H9 (cell line): ENCODE data around the gene RPS19. TPM values are rescaled to one million over a fixed set of nuclear protein-coding genes. Genes with fewer than 3 reads are reported as not detected.

Source experiments
- DNase-seq: peaks from one replicate; pipeline ENCODE4 v3.0.0-alpha.2; 2017
- H2AFZ ChIP-seq: one replicate; pipeline ENCODE4 v1.6.1; 2013; ENCODE audit warnings: mild to moderate bottlenecking, low read length, control low read depth, moderate library complexity
- H2AK5ac ChIP-seq: 2 replicates; pipeline ENCODE4 v1.6.1; 2013; ENCODE audit warnings: low read length, control low read depth, mixed read lengths; ENCODE audit not compliant: insufficient read length
- H2BK120ac ChIP-seq: one replicate; pipeline ENCODE4 v1.6.1; 2013; ENCODE audit warnings: low read depth, mild to moderate bottlenecking, low read length, control low read depth, inconsistent platforms; ENCODE audit not compliant: poor library complexity, severe bottlenecking
- H2BK12ac ChIP-seq: 2 replicates; pipeline ENCODE4 v1.6.1; 2013; ENCODE audit warnings: low read length, control low read depth, mixed read lengths, low read depth; ENCODE audit not compliant: insufficient read length
- H2BK15ac ChIP-seq: 2 replicates; pipeline ENCODE4 v1.6.1; 2013; ENCODE audit warnings: low read depth, low read length, control low read depth
- H2BK20ac ChIP-seq: one replicate; pipeline ENCODE4 v1.6.1; 2013; ENCODE audit warnings: low read depth, mild to moderate bottlenecking, low read length, control low read depth, inconsistent platforms; ENCODE audit not compliant: poor library complexity, severe bottlenecking
- H2BK5ac ChIP-seq: 2 replicates; pipeline ENCODE4 v1.6.1; 2013; ENCODE audit warnings: low read length, control low read depth, mixed read lengths; ENCODE audit not compliant: insufficient read length
- H3K14ac ChIP-seq: 2 replicates; pipeline ENCODE4 v1.6.1; 2013; ENCODE audit warnings: low read length, control low read depth; ENCODE audit not compliant: insufficient read depth
- H3K18ac ChIP-seq: 2 replicates; pipeline ENCODE4 v1.6.1; 2013; ENCODE audit warnings: low read depth, mild to moderate bottlenecking, mixed read lengths, low read length, control low read depth; ENCODE audit not compliant: insufficient read length
- H3K23ac ChIP-seq: 2 replicates; pipeline ENCODE4 v1.6.1; 2013; ENCODE audit warnings: low read length, control low read depth, mixed read lengths, low read depth; ENCODE audit not compliant: insufficient read length
- H3K23me2 ChIP-seq: 2 replicates; pipeline ENCODE4 v1.6.1; 2013; ENCODE audit warnings: low read depth, mild to moderate bottlenecking, mixed read lengths, low read length, control low read depth; ENCODE audit not compliant: insufficient read length, poor library complexity, severe bottlenecking
- H3K27ac ChIP-seq: 2 replicates; pipeline ENCODE4 v1.5.1; 2013; ENCODE audit warnings: low read length, control low read depth, mixed read lengths, low read depth; ENCODE audit not compliant: insufficient read length
- H3K27me3 ChIP-seq: 2 replicates; pipeline ENCODE4 v1.6.1; 2013; ENCODE audit warnings: low read length, control low read depth, inconsistent platforms; ENCODE audit not compliant: insufficient read depth
- H3K4ac ChIP-seq: 2 replicates; pipeline ENCODE4 v1.6.1; 2013; ENCODE audit warnings: low read depth, mild to moderate bottlenecking, control low read depth, inconsistent platforms, low read length, moderate library complexity
- H3K4me1 ChIP-seq: 2 replicates; pipeline ENCODE4 v1.6.1; 2013; ENCODE audit warnings: low read length, control low read depth, inconsistent platforms; ENCODE audit not compliant: insufficient read depth
- H3K4me2 ChIP-seq: 2 replicates; pipeline ENCODE4 v1.6.1; 2013; ENCODE audit warnings: low read length, control low read depth, mixed read lengths; ENCODE audit not compliant: insufficient read length, insufficient read depth
- H3K56ac ChIP-seq: 2 replicates; pipeline ENCODE4 v1.6.1; 2013; ENCODE audit warnings: low read depth, mild to moderate bottlenecking, mixed read lengths, low read length, control low read depth; ENCODE audit not compliant: insufficient read length
- H3K79me1 ChIP-seq: 2 replicates; pipeline ENCODE4 v1.6.1; 2013; ENCODE audit warnings: low read depth, mild to moderate bottlenecking, moderate library complexity, low read length, control low read depth, inconsistent platforms; ENCODE audit not compliant: insufficient read depth, poor library complexity, severe bottlenecking
- H3K79me2 ChIP-seq: 2 replicates; pipeline ENCODE4 v1.6.1; 2013; ENCODE audit warnings: low read length, control low read depth, inconsistent platforms; ENCODE audit not compliant: insufficient read depth
- H3K9ac ChIP-seq: 2 replicates; pipeline ENCODE4 v1.6.1; 2013; ENCODE audit warnings: low read length, control low read depth, mixed read lengths; ENCODE audit not compliant: insufficient read length; ENCODE audit errors: extremely low read depth
- H3K9me3 ChIP-seq: one replicate; pipeline ENCODE4 v1.6.1; 2013; ENCODE audit warnings: low read depth, low read length, inconsistent platforms; ENCODE audit not compliant: control insufficient read depth
- H3T11ph ChIP-seq: one replicate; pipeline ENCODE4 v1.6.1; 2013; ENCODE audit warnings: mild to moderate bottlenecking, low read length, control low read depth, inconsistent platforms
- H4K20me1 ChIP-seq: one replicate; pipeline ENCODE4 v1.6.1; 2013; ENCODE audit not compliant: control insufficient read depth, insufficient read length, insufficient read depth
- H4K5ac ChIP-seq: 2 replicates; pipeline ENCODE4 v1.6.1; 2013; ENCODE audit warnings: low read depth, mild to moderate bottlenecking, mixed read lengths, low read length, control low read depth; ENCODE audit not compliant: insufficient read length
- H4K8ac ChIP-seq: replicated peaks from 2 replicates; pipeline ENCODE4 v1.6.1; 2013; ENCODE audit warnings: low read length, control low read depth, mixed read lengths, low read depth; ENCODE audit not compliant: insufficient read length
- H4K91ac ChIP-seq: 2 replicates; pipeline ENCODE4 v1.6.1; 2013; ENCODE audit warnings: low read depth, mild to moderate bottlenecking, moderate library complexity, mixed read lengths, low read length, control low read depth; ENCODE audit not compliant: insufficient read length
- H3K27ac Mint-ChIP-seq, 3 experiments: 2 replicates in 2 of 3; 3 replicates in 1 of 3; pipeline ENCODE4 v1.8.0; 2020 to 2021; ENCODE audit warnings: mixed read lengths in 3 of 3, mild to moderate bottlenecking in 1 of 3, moderate library complexity in 1 of 3
- H3K27me3 Mint-ChIP-seq: 2 replicates; pipeline ENCODE4 v1.8.0; 2021; ENCODE audit warnings: low read depth, mild to moderate bottlenecking, moderate library complexity, mixed read lengths
- H3K36me3 Mint-ChIP-seq, 3 experiments: 2 replicates in 2 of 3; 3 replicates in 1 of 3; pipeline ENCODE4 v1.8.0; 2020 to 2021; ENCODE audit warnings: low read depth in 3 of 3, mixed read lengths in 3 of 3; ENCODE audit not compliant: insufficient read depth in 1 of 3
- H3K4me1 Mint-ChIP-seq, 2 experiments: 2 replicates each; pipeline ENCODE4 v1.8.0; 2020; ENCODE audit warnings: mixed read lengths in 2 of 2
- H3K4me3 Mint-ChIP-seq, 2 experiments: 2 replicates in 1 of 2; 3 replicates in 1 of 2; pipeline ENCODE4 v1.8.0; 2020 to 2021; ENCODE audit warnings: mild to moderate bottlenecking in 2 of 2, mixed read lengths in 2 of 2, moderate library complexity in 1 of 2
- H3K9me3 Mint-ChIP-seq, 2 experiments: 2 replicates in 1 of 2; 3 replicates in 1 of 2; pipeline ENCODE4 v1.8.0; 2020; ENCODE audit warnings: mild to moderate bottlenecking in 2 of 2, mixed read lengths in 2 of 2, moderate library complexity in 1 of 2
- CTCF ChIP-seq: fragments of 200-600 bp; sonication (generic); conservative IDR thresholded peaks from 3 replicates; pipeline ENCODE4 v1.8.0; 2021; ENCODE audit warnings: antibody characterized with exemption, mild to moderate bottlenecking
- WGBS: extraction: QIAGEN DNeasy Blood & Tissue Kit; methylation state at CpG from one replicate; pipeline ENCODE4 v1.1.7; 2013; ENCODE audit warnings: missing lambda C conversion rate, low lambda C conversion rate, mixed read lengths; ENCODE audit not compliant: insufficient read length; ENCODE audit errors: extremely low coverage; 5-methylcytosine and 5-hydroxymethylcytosine counted together
- total RNA-seq: library from RNA; stranded (reverse); gene quantifications from 2 replicates; pipeline ENCODE4 v1.2.1, GENCODE V29; 2021

Gene RPS19
- total RNA-seq, 1 experiment from 2014 or later: 3,024 TPM

DNA sequence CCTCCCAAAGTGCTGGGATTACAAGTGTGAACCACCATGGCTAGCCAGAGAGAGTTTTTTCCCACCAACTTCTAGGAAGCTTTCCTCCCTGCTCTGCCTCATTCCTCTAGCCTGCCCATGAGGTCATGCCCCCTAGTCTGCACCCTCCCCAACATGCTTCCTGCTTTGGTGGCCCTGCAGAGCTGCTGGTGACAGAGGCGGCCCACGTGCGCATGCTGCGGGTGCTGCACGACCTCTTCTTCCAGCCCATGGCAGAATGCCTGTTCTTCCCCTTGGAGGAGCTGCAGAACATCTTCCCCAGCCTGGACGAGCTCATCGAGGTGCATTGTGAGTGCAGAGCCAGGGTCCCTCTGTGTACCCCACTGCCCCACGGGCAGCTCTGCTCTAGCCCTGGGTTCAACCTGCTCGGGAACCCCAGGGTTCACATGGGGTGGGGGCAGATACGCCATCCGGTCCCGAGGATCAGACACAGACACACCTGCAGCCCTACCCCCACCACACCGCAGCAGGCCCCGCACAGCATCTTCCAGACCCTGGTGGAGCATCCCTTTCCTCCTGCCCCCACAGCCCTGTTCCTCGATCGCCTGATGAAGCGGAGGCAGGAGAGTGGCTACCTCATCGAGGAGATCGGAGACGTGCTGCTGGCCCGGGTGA, 41.8 kb downstream of the RPS19 start:
- H2BK15ac ChIP-seq: no peak overlapping the region

More for the DNA sequence above, 41.8 kb downstream of the RPS19 start:
- Histone ChIP-seq H3K79me1 (no peaks in the 10 kb centered on the region), H4K5ac (no peak overlapping the region), H3K23me2 (no peaks in the 10 kb centered on the region), H3K23ac (no peak overlapping the region), H4K8ac (no peak overlapping the region), H3K14ac (no peak overlapping the region), H3K18ac (no peak overlapping the region), H4K20me1 (no peaks in the 10 kb centered on the region), H3K27ac (no peak overlapping the region), H3K27me3 (no peaks in the 10 kb centered on the region), H3K9ac (no peak overlapping the region), H2AFZ (no peak overlapping the region), H2BK20ac (no peak overlapping the region), H3K9me3 (no peaks in the 10 kb centered on the region), H3T11ph (no peak overlapping the region), H2BK120ac (no peak overlapping the region), H2BK5ac (no peak overlapping the region), H2AK5ac (no peak overlapping the region), H3K4me1 (no peaks in the 10 kb centered on the region), H3K4me2 (no peak overlapping the region), H3K79me2 (no peaks in the 10 kb centered on the region), H3K56ac (no peak overlapping the region), H3K4ac (no peak overlapping the region), H4K91ac (no peak overlapping the region), H2BK12ac (no peak overlapping the region)
- Mint-ChIP-seq H3K36me3 (peaks cover 19 to 70% (median 63%) of the 10 kb centered on the region in 3 experiments; a peak in 6 of 7 replicates), H3K9me3 (no peaks in the 10 kb centered on the region), H3K27ac (no peak overlapping the region), H3K27me3 (no peaks in the 10 kb centered on the region), H3K4me3 (no peak overlapping the region; a peak in 1 of 5 replicates), H3K4me1 (peaks cover 0 to 19% of the 10 kb centered on the region in 2 experiments; a peak in 2 of 4 replicates)
- DNase-seq: no peak
- TF ChIP-seq CTCF: no peak
- no CpG with 5 or more reads among the region's 21 CpGs for WGBS
